CD4-positive, alpha-beta T cell treated with Interleukin-2 at 100 ng/mL for 4 hours (primary cell): ENCODE results near the gene DNAH6.
"Not testable (repeated sequence)": the region's sequence is repeated elsewhere in the genome, so short reads cannot be mapped to it uniquely, and the experiment has no call there.

ENCODE experiments used
- DNase-seq: peaks from one replicate; pipeline ENCODE4 v3.0.0-alpha.2; 2020; ENCODE audit warnings: low spot score

The DNAH6 gene

DNA sequence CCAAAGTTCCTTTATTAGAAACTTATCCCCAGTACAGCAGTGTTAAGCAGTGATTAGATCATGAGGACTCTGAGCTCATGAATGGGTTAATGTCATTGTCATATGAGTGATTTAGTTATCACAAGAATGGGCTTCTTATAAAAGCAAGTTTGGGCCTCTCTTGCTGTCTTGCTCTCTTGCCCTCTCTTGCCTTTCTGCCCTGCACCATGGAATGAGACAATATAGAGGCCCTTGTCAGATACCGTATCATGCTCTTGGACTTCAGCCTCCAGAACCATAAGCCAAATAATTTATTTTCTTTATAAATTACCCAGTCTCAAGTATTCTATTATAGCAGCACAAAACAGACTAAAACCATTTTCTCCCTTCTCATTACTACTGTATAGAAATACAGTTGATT lies 238.8 kb downstream of the DNAH6 start:
- no peak for DNase-seq

DNA sequence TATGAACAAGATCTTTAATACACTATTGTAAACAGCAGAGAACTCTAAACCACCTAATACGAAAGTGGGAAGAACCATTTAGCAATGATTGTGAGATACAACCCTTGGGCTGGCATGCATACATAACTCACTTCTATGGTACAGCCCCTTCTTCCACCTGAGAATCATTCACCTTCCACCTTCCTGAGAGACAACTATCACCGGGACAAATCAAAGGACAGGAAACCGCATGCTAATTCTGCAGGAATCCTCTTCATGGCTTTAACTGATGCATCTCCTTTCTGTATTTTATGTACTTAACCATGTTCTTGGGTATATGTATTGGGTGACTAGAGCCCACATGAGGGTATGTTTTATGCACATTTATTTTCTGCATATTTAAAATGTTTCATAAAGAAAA lies 241.3 kb downstream of the DNAH6 start:
- DNase-seq: no peak

DNA sequence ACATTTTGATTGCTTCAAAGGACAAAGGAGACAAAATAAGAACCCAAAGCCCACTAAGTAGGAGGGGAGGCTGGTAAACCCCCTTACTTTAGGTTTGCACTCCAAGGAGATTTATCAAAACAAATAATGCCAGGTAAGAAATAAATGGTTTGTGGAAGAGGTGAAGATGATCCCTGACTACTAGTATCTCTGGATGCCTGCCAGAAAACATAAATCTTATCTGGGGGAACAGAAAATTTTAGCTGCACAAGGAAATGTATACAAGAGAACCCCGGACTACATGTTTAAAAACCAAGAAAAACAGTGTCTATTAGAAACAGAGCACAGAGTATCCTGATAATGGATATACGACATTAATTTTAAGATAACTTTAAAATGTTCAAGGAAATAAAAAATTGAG lies 250.5 kb downstream of the DNAH6 start:
- no peak for DNase-seq

DNA sequence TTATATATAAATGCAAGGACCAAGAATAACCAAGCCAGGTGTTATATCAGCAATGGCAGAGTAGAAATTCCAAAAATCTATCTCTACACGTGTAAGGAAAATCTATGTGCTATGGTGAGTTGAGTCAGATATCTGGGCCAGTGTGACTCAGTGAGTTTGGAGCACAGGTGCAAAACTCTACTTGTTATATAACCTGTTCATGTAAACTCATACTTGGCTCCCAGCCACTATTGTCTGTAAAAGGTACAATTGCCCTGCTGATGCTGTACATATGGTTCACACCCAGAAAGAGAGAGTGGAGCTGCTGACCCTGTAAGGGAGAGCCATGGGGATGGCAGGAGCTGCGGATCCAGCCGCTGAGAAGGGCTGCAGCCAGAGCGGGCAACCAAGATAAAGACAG lies 252.5 kb downstream of the DNAH6 start:
- DNase-seq: no peak

DNA sequence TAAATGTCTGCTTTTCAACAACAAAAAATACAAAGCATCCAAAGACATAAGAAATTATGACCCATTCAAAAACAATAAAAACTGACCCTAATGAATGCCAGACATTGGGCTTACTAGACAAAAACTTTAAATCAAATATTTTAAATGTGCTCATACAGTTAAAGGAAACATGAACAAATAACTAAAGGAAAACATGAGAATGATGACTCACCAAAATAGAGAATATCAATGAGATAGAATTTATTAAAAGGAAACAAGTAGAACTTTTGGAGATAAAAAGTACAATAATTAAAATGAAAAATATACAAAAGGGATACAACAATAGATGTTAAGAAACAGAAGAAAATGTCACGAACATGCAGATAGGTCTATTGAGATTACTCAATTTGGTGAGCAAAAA lies 254.0 kb downstream of the DNAH6 start:
- DNase-seq: no peak

DNA sequence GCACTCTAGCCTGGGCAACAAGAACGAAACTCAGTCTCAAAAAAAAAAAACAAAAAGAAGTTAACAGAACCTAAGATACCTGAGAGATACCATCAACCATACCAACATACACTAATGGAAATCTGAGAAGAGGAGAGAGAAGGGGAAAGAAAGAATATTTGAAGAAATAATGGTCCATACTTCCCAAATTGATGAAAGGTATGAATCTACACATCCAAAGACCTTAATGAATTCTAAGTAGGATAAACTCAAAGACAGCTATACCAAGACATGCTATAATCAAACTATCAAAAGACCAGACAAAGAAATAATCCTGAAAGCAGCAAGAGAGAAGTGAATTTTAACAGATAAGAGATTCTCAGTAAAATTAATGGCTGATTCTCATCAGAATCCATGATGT lies 255.0 kb downstream of the DNAH6 start:
- no peak for DNase-seq

DNA sequence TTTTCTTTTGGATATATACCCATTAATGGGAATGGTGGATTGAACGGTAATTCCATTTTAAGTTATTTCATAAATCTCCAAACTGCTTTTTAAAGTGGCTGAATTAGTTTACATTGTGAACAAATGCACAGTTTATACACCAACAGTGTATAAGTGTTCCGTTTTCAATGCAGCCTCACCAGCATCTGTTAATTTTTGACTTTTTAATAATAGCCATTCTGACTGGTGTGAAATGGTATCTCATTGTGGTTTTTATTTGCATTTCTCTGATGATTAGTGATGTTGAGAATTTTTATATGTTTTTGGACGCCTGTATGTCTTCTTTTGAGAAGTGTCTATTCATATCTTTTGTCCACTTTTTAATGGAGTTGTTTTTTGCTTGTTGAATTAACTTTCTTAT lies 257.3 kb downstream of the DNAH6 start:
- not testable (repeated sequence) for DNase-seq

DNA sequence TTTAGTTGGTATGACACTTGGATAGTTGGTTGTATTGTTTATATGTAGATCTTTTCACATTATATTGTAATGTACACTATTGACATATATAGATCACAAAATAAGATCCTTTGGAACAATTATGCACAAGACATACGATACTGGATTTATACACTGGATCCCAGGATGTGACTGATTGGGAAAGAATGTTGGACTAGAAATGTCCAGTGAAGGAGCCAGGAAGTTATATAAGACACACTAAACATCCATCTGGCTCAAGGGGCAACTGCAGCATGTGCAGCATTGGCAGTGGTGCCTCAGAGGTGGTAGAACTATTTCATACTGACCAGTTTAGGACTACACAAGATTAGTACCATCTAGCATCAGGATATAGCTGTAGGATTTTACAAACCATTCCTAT lies 259.7 kb downstream of the DNAH6 start:
- no peak for DNase-seq

DNA sequence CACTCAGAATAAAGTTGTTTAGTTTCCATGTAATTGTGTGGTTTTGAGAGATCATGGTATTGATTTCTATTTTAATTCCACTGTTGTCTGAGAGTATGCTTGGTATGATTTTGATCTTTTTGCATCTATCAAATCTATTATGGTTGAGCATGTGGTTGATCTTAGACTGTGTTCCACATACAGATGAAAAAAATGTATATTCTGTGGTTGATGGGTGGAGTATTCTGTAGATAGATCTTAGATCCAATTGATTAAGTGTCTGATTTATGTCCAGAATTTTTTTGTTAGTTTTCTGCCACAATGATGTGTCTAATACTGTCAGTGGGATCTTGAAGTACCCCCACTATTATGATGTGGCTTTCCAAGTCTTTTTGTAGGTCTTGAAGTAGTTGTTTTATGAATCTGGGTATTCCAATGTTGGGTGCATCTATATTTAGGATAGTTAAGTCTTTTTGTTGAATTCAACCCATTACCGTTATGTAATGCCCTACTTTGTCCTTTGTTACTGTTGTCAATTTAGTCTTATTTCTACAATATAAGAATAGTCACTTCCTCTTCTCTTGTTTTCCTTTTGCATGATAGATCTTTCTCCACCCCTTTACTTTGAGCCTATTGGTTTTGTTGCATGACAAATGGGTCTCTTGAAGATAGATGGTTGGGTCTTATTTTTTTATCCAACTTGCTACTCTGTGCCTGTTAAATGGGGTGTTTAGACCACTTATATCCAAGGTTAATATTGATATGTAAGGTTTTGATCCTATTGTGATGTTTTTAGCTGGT lies 262.8 kb downstream of the DNAH6 start:
- peak; percentile 42 for DNase-seq

DNA sequence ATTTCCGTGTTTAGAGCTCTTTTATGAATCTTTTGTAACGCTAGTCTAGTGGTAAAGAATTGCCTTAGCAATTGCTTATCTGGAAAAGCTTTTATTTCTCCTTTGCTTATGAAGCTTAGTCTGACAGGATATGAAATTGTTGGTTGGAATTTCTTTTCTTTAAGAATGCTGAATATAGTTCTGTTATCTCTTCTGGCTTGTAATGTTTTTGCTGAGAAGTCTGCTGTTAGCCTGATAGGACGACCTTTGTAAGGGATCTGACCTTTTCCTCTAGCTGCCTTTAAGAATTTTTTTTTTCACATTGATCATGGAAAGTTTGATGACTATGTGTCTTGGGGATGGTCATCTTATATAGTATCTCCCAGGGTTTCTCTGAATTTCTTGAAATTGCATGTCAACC lies 263.5 kb downstream of the DNAH6 start:
- DNase-seq: no peak

DNA sequence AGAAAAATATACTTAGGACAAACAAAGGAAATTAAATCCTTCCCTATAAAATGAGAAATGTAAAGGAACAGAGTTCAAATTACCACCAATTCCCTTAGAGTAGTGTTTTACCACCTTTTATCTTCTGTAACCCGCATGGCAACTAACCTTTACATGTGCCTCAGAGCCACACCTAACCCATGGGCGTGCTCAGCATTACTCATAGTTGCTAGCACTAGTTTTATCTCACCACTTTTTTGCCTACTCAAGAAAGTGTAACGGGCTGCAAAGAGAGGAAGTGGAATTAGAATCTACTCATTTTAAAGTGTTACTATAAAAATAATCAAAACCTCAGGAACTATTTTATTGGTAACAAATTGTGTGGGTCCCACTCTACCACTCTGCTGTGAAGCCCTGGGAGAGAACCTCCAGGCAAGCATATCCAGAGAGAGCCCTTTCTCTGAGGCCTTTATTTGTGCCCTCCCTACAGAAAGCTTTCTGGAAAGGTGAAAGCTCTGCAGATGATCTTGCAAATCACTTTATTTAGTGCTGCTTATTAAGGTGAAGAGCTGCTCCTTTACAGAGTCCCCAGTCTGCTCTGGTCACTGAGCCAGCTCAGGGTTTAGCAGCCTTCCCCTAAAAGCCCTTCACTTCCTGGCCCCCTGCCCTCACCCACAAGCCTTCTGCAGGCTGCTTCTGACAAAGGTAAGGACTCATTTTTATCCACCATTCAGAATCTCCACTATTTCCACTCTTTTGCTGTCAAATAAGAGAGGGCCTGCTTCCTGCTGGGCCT lies 265.8 kb downstream of the DNAH6 start:
- DNase-seq: peak; percentile 84

DNA sequence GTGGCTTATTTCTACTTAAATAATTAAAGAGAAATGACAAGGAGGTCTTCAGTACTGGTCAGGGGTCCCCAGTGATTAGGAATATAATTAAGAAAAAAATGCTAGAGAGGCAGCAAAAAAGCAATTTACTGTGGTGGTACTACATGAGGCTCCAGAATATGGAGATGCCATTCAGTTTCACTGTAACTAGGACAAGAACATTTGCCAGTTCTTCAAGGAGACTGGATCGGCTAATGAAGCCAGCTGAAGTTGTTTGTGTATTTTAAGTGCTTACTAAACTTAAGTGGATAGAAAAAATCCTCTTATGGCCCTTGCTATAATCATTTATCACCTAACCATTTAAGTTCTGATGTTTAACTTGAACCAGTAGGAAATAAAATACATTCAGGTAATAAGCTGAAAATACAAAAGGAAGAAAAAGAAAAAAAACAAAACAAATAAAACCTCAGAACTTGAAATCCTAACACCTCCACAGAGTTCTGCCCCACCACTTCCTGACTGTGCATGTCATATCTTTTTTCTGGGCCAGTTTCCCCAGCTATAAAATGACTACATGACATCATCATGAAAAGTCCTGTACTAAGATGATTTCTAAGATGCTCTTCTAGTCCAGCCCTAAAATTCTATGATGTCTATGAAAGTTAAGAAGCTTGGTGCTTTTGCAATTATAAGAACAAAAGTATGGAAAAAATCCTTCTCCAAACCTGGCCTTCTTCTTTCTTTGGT lies 266.6 kb downstream of the DNAH6 start:
- DNase-seq: peak; percentile 75

DNA sequence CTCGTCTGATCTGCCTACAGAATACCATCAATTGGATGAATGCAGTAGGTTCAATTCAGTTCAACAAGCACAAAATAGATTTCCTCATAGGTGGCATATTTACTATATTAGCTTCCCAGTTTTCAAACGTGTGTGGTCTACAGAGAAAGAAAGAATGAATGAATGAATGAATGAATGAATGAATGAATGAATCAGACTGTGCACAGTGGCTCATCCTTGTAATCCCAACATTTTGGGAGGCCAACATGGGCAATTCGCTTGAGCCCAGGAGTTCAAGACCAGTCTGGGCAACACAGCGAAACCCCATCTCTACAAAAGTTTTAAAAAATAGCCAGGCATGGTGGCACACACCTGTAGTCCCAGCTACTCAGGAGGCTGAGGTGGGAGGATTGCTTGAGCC lies 269.7 kb downstream of the DNAH6 start:
- DNase-seq: no peak

DNA sequence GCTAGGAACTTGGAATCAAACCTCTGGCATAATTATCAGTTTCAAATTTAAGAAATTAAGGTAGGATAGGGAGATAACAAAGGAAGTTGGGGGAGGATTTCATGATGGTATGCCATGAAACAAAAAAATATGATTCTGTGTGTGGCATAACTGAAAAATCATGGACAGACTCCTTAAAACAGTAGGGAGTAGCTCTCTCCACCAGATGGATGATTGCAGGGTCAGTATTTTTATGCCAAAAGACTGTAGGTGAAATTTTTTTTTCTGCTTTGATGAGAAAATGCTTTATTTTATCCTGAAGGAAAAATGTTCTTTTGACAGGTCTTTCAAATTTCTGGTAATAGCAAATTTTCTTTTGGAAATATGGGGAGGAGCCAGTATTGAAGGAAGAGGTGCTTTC lies 270.3 kb downstream of the DNAH6 start:
- no peak for DNase-seq

DNA sequence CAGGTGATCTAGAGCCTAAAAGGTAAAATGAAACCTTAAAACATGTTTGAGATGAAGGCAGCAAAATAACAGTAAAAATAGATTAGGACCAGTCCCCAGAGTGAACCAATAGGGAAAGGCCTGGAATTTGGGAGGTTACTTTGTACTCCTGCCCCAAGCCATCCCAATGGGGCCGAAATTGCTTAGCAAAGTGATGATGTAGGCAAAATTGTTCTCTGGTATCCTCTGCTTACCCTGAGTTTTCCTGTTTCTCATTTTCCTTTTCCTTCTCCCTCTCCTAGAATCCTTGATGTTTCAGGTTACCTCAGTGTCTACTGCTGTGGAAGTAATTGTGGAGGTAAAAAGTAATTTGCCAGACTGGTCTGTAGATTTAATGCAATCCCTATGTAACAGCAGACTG lies 271.7 kb downstream of the DNAH6 start:
- no peak for DNase-seq

DNA sequence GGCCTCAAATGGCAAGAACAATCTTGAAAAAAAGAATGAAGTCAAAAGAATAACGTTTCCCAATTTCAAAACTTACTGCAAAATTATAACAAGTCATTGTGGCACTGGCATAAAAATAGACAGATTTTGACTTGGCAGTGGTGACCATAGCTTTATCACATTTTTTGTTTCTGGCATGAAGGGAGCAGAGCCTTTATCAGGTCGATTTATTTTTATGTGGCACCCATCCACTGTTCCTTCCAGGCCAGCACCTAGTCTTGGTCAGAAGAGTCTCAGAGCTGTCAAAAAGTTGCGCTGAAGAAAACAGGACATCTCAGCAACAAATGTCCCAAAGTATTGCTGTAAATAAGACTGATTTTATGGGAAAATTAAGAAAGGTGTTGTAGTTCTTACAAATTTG lies 272.2 kb downstream of the DNAH6 start:
- no peak for DNase-seq

DNA sequence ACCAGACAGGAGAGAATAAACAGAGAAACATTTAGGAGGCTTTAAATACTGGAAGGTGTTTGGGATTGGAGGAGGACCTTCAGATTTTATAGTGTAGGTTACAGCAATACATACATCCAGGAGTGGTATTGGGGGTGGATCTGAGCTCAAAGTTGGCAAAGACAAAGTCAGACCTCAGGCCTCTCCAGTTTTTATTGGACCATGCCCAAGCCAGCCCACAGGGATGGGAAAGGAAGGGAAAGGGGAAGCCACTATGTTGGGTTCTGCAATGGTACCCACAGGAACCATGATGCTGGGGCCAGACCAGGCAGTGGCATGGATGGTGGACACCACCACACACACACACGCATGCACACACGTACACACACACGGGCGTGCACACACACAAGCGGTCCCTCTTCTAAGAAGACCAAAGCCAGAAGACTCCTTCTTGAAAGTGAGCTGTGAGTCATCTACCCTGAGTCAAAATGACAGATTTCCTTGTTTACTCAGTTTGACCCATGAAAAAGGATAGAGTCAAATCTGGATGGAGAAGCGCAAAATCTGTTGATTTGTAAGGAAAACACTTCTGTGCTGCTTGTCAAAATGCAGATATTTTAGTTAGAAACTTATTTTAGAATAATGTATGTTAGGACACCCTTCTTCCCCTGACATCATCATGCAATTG lies 276.7 kb downstream of the DNAH6 start:
- DNase-seq: no peak

DNA sequence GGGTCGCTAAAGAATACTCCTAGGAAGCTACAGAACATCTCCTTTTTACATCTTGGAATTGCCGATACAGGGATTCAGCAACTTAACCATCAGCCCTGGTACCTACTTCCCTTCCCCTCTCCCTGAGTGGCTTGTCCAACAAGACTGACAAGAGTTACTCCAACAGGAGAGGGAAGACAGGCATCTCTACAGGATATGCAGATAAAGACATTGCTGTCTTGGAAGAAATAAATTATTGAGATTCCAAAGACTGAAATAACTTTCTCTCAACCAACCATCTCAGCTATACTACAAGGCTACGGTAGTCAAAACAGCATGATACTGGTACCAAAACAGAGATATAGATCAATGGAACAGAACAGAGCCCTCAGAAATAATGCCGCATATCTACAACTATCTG lies 277.3 kb downstream of the DNAH6 start:
- no peak for DNase-seq

DNA sequence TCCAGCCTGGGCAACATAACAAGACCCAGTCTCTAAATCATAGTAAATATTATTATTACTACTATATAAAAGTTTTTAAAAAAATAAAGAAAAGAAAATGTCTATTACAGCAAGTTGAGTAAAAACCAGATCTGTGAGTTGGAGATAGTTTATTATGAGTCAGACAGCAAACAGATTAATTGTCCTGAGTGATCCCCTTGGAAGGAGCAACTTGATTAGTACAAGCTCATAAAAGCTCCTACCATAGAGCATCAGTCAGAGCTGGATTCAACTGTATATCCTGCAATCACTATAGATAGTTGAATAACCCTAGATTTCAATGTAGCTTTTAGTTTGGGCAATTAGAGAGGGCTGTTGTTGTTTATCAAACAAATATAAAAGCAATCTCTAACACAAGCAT lies 280.5 kb downstream of the DNAH6 start:
- no peak for DNase-seq

DNA sequence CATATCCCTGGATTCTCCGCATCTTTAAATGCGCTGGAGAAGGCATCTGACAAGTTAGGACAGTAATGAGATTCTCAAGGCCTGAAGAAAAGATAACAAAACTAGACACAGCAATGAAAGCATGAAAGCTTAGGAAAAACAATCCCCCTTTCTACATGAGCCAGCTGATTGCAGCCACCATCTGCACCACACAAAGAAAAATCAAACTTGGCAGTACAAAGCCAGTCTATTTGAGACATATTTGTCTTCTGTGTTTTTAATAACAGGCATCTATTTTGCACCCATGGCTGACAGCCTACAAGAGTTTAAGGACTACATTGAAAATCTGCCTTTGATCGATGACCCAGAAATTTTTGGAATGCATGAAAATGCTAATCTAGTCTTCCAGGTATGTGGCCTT lies 281.0 kb downstream of the DNAH6 start:
- no peak for DNase-seq

DNA sequence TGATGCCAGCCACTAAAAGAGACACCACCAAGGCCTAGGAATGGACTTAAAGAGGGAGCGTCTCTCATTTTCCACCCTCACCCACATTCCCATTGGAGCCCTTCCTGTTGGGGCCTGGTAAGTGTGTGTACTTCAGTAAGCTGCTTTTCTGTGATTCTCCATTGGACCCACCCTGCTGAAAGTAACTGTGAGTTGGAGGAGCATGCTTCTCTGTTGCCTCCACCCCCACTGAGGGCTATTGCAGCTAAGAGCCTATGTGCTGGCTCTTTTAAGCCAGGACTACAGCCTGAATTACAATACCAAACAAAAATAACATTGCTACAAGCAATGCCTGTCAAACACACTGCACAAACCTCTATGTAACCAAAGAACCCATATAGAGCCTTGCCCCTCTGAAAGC lies 283.5 kb downstream of the DNAH6 start:
- DNase-seq: no peak

DNA sequence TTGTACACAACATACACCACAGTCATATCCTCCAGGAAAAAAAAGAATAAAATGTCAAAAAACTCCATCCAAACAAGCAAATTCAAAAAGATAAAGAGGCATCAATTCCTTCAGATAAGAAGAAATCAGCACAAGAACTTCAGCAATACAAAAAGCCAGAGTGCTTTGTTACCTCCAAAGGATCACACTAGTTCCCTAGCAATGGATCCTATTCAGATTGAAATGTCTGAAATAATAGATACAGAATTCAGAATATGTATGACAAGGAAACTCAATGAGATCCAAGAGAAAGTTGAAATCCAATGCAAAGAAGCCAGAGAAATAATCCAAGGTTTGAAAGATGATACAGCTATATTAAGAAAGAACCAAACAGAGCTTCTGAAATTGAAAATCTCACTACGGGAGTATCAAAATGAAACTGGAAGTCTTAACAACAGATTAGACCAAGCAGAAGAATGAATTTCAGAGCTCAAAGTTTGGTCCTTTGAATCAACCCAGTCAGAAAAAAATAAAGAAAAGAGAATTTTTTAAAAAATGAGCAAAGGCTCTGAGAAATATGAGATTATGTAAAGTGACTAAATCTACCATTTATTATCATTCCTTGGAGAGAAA lies 284.0 kb downstream of the DNAH6 start:
- no peak for DNase-seq
